ENCODE results near the gene THSD7B.

The THSD7B gene

GRCh38 chr2:137508739-137509384 lies 743.5 kb downstream of the THSD7B start:
- Histone ChIP-seq H3K27me3 (ENCODE audit: control insufficient read depth in 1 of 2, insufficient read depth in 2 of 2, low read length in 2 of 2) (no peaks in the 10 kb centered on the region), H3K4me1 (ENCODE audit: control insufficient read depth in 1 of 2, insufficient read depth in 2 of 2, low read length in 2 of 2) (no peaks in the 10 kb centered on the region), H3K9ac (ENCODE audit: low read depth in 1 of 2, low read length in 2 of 2) (no peak overlapping the region), H3K9me3 (ENCODE audit: control insufficient read depth in 1 of 2, low read length in 2 of 2) (peaks cover 0 to 4% of the 10 kb centered on the region in 2 donors), H3K27ac (ENCODE audit: low read depth, low read length) (no peak overlapping the region), H3K4me3 (ENCODE audit: low read depth in 1 of 2, low read length in 2 of 2) (no peak overlapping the region), H3K36me3 (ENCODE audit: control insufficient read depth in 1 of 2, insufficient read depth in 2 of 2, low read length in 2 of 2) (no peaks in the 10 kb centered on the region)

GRCh38 chr2:137511526-137511925 lies 746.2 kb downstream of the THSD7B start:
- no peak overlapping the region for H3K27ac ChIP-seq (ENCODE audit: low read depth, low read length)
- peaks cover 0 to 4% of the 10 kb centered on the region in 2 donors for H3K9me3 ChIP-seq (ENCODE audit: control insufficient read depth in 1 of 2, low read length in 2 of 2)
- no peaks in the 10 kb centered on the region for H3K36me3 ChIP-seq (ENCODE audit: control insufficient read depth in 1 of 2, insufficient read depth in 2 of 2, low read length in 2 of 2)
- no peaks in the 10 kb centered on the region for H3K27me3 ChIP-seq (ENCODE audit: control insufficient read depth in 1 of 2, insufficient read depth in 2 of 2, low read length in 2 of 2)
- H3K4me3 ChIP-seq (ENCODE audit: low read depth in 1 of 2, low read length in 2 of 2), result no peak overlapping the region
- H3K4me1 ChIP-seq (ENCODE audit: control insufficient read depth in 1 of 2, insufficient read depth in 2 of 2, low read length in 2 of 2), result no peaks in the 10 kb centered on the region
- no peak overlapping the region for H3K9ac ChIP-seq (ENCODE audit: low read depth in 1 of 2, low read length in 2 of 2)

GRCh38 chr2:137521653-137522619 lies 756.6 kb downstream of the THSD7B start:
- Histone ChIP-seq H3K36me3 (ENCODE audit: control insufficient read depth in 1 of 2, insufficient read depth in 2 of 2, low read length in 2 of 2) (no peaks in the 10 kb centered on the region), H3K27me3 (ENCODE audit: control insufficient read depth in 1 of 2, insufficient read depth in 2 of 2, low read length in 2 of 2) (no peaks in the 10 kb centered on the region), H3K9me3 (ENCODE audit: control insufficient read depth in 1 of 2, low read length in 2 of 2) (no peaks in the 10 kb centered on the region), H3K4me1 (ENCODE audit: control insufficient read depth in 1 of 2, insufficient read depth in 2 of 2, low read length in 2 of 2) (no peaks in the 10 kb centered on the region), H3K4me3 (ENCODE audit: low read depth in 1 of 2, low read length in 2 of 2) (no peak overlapping the region), H3K9ac (ENCODE audit: low read depth in 1 of 2, low read length in 2 of 2) (no peak overlapping the region), H3K27ac (ENCODE audit: low read depth, low read length) (no peak overlapping the region)

GRCh38 chr2:137522620-137523011 lies 757.3 kb downstream of the THSD7B start:
- no peaks in the 10 kb centered on the region for H3K4me1 ChIP-seq (ENCODE audit: control insufficient read depth in 1 of 2, insufficient read depth in 2 of 2, low read length in 2 of 2)
- H3K36me3 ChIP-seq (ENCODE audit: control insufficient read depth in 1 of 2, insufficient read depth in 2 of 2, low read length in 2 of 2), result no peaks in the 10 kb centered on the region
- H3K9ac ChIP-seq (ENCODE audit: low read depth in 1 of 2, low read length in 2 of 2), result no peak overlapping the region
- no peaks in the 10 kb centered on the region for H3K27me3 ChIP-seq (ENCODE audit: control insufficient read depth in 1 of 2, insufficient read depth in 2 of 2, low read length in 2 of 2)
- no peak overlapping the region for H3K4me3 ChIP-seq (ENCODE audit: low read depth in 1 of 2, low read length in 2 of 2)
- no peaks in the 10 kb centered on the region for H3K9me3 ChIP-seq (ENCODE audit: control insufficient read depth in 1 of 2, low read length in 2 of 2)
- H3K27ac ChIP-seq (ENCODE audit: low read depth, low read length), result no peak overlapping the region

GRCh38 chr2:137523931-137524330 lies 758.6 kb downstream of the THSD7B start:
- no peaks in the 10 kb centered on the region for H3K4me1 ChIP-seq (ENCODE audit: control insufficient read depth in 1 of 2, insufficient read depth in 2 of 2, low read length in 2 of 2)
- no peak overlapping the region for H3K4me3 ChIP-seq (ENCODE audit: low read depth in 1 of 2, low read length in 2 of 2)
- H3K36me3 ChIP-seq (ENCODE audit: control insufficient read depth in 1 of 2, insufficient read depth in 2 of 2, low read length in 2 of 2), result no peaks in the 10 kb centered on the region
- H3K9ac ChIP-seq (ENCODE audit: low read depth in 1 of 2, low read length in 2 of 2), result no peak overlapping the region
- H3K9me3 ChIP-seq (ENCODE audit: control insufficient read depth in 1 of 2, low read length in 2 of 2), result no peaks in the 10 kb centered on the region
- no peak overlapping the region for H3K27ac ChIP-seq (ENCODE audit: low read depth, low read length)
- no peaks in the 10 kb centered on the region for H3K27me3 ChIP-seq (ENCODE audit: control insufficient read depth in 1 of 2, insufficient read depth in 2 of 2, low read length in 2 of 2)

GRCh38 chr2:137525132-137525531 lies 759.8 kb downstream of the THSD7B start:
- H3K27me3 ChIP-seq (ENCODE audit: control insufficient read depth in 1 of 2, insufficient read depth in 2 of 2, low read length in 2 of 2), result no peaks in the 10 kb centered on the region
- H3K4me3 ChIP-seq (ENCODE audit: low read depth in 1 of 2, low read length in 2 of 2), result no peak overlapping the region
- no peaks in the 10 kb centered on the region for H3K4me1 ChIP-seq (ENCODE audit: control insufficient read depth in 1 of 2, insufficient read depth in 2 of 2, low read length in 2 of 2)
- no peak overlapping the region for H3K9ac ChIP-seq (ENCODE audit: low read depth in 1 of 2, low read length in 2 of 2)
- H3K36me3 ChIP-seq (ENCODE audit: control insufficient read depth in 1 of 2, insufficient read depth in 2 of 2, low read length in 2 of 2), result no peaks in the 10 kb centered on the region
- H3K27ac ChIP-seq (ENCODE audit: low read depth, low read length), result no peak overlapping the region
- no peaks in the 10 kb centered on the region for H3K9me3 ChIP-seq (ENCODE audit: control insufficient read depth in 1 of 2, low read length in 2 of 2)

GRCh38 chr2:137525641-137526190 lies 760.4 kb downstream of the THSD7B start:
- no peaks in the 10 kb centered on the region for H3K4me1 ChIP-seq (ENCODE audit: control insufficient read depth in 1 of 2, insufficient read depth in 2 of 2, low read length in 2 of 2)
- no peak overlapping the region for H3K27ac ChIP-seq (ENCODE audit: low read depth, low read length)
- H3K4me3 ChIP-seq (ENCODE audit: low read depth in 1 of 2, low read length in 2 of 2), result no peak overlapping the region
- H3K27me3 ChIP-seq (ENCODE audit: control insufficient read depth in 1 of 2, insufficient read depth in 2 of 2, low read length in 2 of 2), result no peaks in the 10 kb centered on the region
- H3K9ac ChIP-seq (ENCODE audit: low read depth in 1 of 2, low read length in 2 of 2), result no peak overlapping the region
- no peaks in the 10 kb centered on the region for H3K9me3 ChIP-seq (ENCODE audit: control insufficient read depth in 1 of 2, low read length in 2 of 2)
- no peaks in the 10 kb centered on the region for H3K36me3 ChIP-seq (ENCODE audit: control insufficient read depth in 1 of 2, insufficient read depth in 2 of 2, low read length in 2 of 2)

GRCh38 chr2:137535897-137536296 lies 770.6 kb downstream of the THSD7B start:
- Histone ChIP-seq H3K9me3 (ENCODE audit: control insufficient read depth in 1 of 2, low read length in 2 of 2) (no peaks in the 10 kb centered on the region), H3K4me1 (ENCODE audit: control insufficient read depth in 1 of 2, insufficient read depth in 2 of 2, low read length in 2 of 2) (no peaks in the 10 kb centered on the region)

GRCh38 chr2:137539336-137539735 lies 774.0 kb downstream of the THSD7B start:
- H3K36me3 ChIP-seq (ENCODE audit: control insufficient read depth in 1 of 2, insufficient read depth in 2 of 2, low read length in 2 of 2), result no peaks in the 10 kb centered on the region
- H3K9me3 ChIP-seq (ENCODE audit: control insufficient read depth in 1 of 2, low read length in 2 of 2), result no peaks in the 10 kb centered on the region
- no peak overlapping the region for H3K9ac ChIP-seq (ENCODE audit: low read depth in 1 of 2, low read length in 2 of 2)
- H3K27me3 ChIP-seq (ENCODE audit: control insufficient read depth in 1 of 2, insufficient read depth in 2 of 2, low read length in 2 of 2), result no peaks in the 10 kb centered on the region
- no peak overlapping the region for H3K4me3 ChIP-seq (ENCODE audit: low read depth in 1 of 2, low read length in 2 of 2)
- H3K27ac ChIP-seq (ENCODE audit: low read depth, low read length), result no peak overlapping the region
- no peaks in the 10 kb centered on the region for H3K4me1 ChIP-seq (ENCODE audit: control insufficient read depth in 1 of 2, insufficient read depth in 2 of 2, low read length in 2 of 2)

More at GRCh38 chr2:137535897-137536296, 770.6 kb downstream of the THSD7B start:
- no peaks in the 10 kb centered on the region for H3K27me3 ChIP-seq (ENCODE audit: control insufficient read depth in 1 of 2, insufficient read depth in 2 of 2, low read length in 2 of 2)
- no peak overlapping the region for H3K4me3 ChIP-seq (ENCODE audit: low read depth in 1 of 2, low read length in 2 of 2)
- no peak overlapping the region for H3K27ac ChIP-seq (ENCODE audit: low read depth, low read length)
- no peak overlapping the region for H3K9ac ChIP-seq (ENCODE audit: low read depth in 1 of 2, low read length in 2 of 2)
- H3K36me3 ChIP-seq (ENCODE audit: control insufficient read depth in 1 of 2, insufficient read depth in 2 of 2, low read length in 2 of 2), result no peaks in the 10 kb centered on the region

GRCh38 chr2:137547842-137548241 lies 782.5 kb downstream of the THSD7B start:
- Histone ChIP-seq H3K4me3 (ENCODE audit: low read depth in 1 of 2, low read length in 2 of 2) (no peak overlapping the region), H3K27ac (ENCODE audit: low read depth, low read length) (no peak overlapping the region), H3K36me3 (ENCODE audit: control insufficient read depth in 1 of 2, insufficient read depth in 2 of 2, low read length in 2 of 2) (no peaks in the 10 kb centered on the region), H3K4me1 (ENCODE audit: control insufficient read depth in 1 of 2, insufficient read depth in 2 of 2, low read length in 2 of 2) (no peaks in the 10 kb centered on the region), H3K27me3 (ENCODE audit: control insufficient read depth in 1 of 2, insufficient read depth in 2 of 2, low read length in 2 of 2) (no peaks in the 10 kb centered on the region), H3K9ac (ENCODE audit: low read depth in 1 of 2, low read length in 2 of 2) (no peak overlapping the region), H3K9me3 (ENCODE audit: control insufficient read depth in 1 of 2, low read length in 2 of 2) (peaks cover 0 to 14% of the 10 kb centered on the region in 2 donors)

Measured in duodenal mucosa (tissue), 2 donors.